A549 treated with DMSO at 1 μM for 4 hours (cell line): ENCODE results near the gene GMPPA. TPM values are rescaled to one million over a fixed set of nuclear protein-coding genes. Genes with fewer than 3 reads are reported as not detected.

ENCODE experiments used
- total RNA-seq: library from RNA; stranded (reverse); fragments of 200-300 nt; extraction: Qiagen RNA extraction; gene quantifications from 5 replicates; pipeline ENCODE4 v1.2.3, GENCODE V29; 2022; ENCODE audit warnings: low read depth

GMPPA gene
- 35.1 to 37.4 TPM (median 37.1 TPM) in 5 replicates for total RNA-seq

DNA sequence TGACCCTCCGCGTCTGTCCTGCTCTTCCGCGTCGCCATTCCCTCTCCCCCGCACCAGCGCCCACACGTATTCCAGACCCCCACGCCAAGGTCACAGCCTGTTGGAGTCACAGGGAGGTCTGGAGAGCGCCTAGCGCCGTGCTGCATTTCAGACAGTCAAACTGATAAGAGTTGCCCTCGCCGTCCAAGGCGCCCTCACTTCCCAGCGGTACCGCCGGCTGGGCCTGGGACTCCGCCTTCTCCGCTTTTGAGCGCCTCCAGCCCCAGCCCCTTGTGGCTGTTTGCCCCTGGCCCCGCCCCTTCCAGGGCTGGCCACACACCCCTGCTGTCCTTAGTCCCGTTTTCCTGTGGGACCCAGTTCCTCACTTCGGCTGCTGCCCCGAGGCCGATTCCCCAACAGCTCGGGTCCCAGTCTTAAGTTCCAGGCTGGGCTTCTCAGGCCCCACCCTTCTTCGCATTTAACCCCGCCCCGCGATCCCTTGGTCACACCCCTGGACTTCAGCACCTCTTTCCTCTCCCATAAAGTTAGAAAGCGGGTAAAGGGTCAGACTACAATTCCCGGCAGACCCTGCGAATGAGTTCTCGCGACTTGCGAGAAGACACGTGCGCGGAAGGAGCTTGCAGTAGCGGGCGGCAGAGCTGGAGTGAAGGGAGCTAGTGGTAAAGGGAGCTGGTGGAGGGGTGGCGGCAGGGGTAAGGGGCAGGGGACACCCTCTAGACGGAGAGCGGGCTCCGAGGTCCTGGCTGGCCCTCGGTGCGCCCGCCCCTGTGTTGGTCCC lies at the start of gene GMPPA:
Gene GMPPA, plus strand, starts transcription at position 612 of the 778 bp plus-strand sequence. CDS start 1,085 bp downstream, outside the sequence.

GRCh38 chr2:219514196-219514761 lies 15.6 kb downstream of the GMPPA start, which contains the start of gene ASIC4:
TSS of gene ASIC4 (plus strand) at chr2:219514482. CDS start at chr2:219514725, 243 bp downstream.

GRCh38 chr2:219543596-219544358 lies 45.1 kb downstream of the GMPPA start, which contains the start of the genes CHPF and TMEM198:
TSS of gene CHPF (minus strand) at chr2:219543809. CDS start at chr2:219543538, 271 bp downstream.
TSS of gene TMEM198 (plus strand) at chr2:219544028. CDS start at chr2:219544728, 700 bp downstream.

Other genes with a start within 250 kb of the GMPPA start
- gene TUBA4B, start 245.6 kb upstream of the GMPPA start, total RNA-seq, result 0.26 to 0.46 TPM (median 0.31 TPM) in 5 replicates
- gene TUBA4A, start 245.0 kb upstream of the GMPPA start, total RNA-seq, result 365 to 546 TPM (median 419 TPM) in 5 replicates
- 46.4 to 58.3 TPM (median 54.4 TPM) in 5 replicates for gene DNAJB2, start 219.5 kb upstream of the GMPPA start, total RNA-seq
- gene PTPRN, start 189.5 kb upstream of the GMPPA start, total RNA-seq, result 1.3 to 2.2 TPM (median 1.9 TPM) in 5 replicates
- not detected in 5 replicates for gene RESP18, start 166.1 kb upstream of the GMPPA start, total RNA-seq
- 61.9 to 65.8 TPM (median 64.1 TPM) in 5 replicates for gene DNPEP, start 111.0 kb upstream of the GMPPA start, total RNA-seq
- 0.08 to 0.09 TPM in 2 of 5 replicates, not detected in the others for gene DES, start 80.5 kb upstream of the GMPPA start, total RNA-seq
- gene SPEG, start 64.0 kb upstream of the GMPPA start, total RNA-seq, result 5.8 to 8.1 TPM (median 6.6 TPM) in 5 replicates
- gene ASIC4, start 15.6 kb downstream of the GMPPA start, total RNA-seq, result 0.02 to 0.09 TPM (median 0.07 TPM) in 4 of 5 replicates, not detected in the other
- 21.7 to 32.2 TPM (median 29.1 TPM) in 5 replicates for gene CHPF, start 44.9 kb downstream of the GMPPA start, total RNA-seq
- gene TMEM198, start 45.1 kb downstream of the GMPPA start, total RNA-seq, result 0.54 to 1.3 TPM (median 0.95 TPM) in 5 replicates
- gene OBSL1, start 72.6 kb downstream of the GMPPA start, total RNA-seq, result 17.7 to 24.2 TPM (median 20.1 TPM) in 5 replicates
- 0.38 to 0.57 TPM (median 0.52 TPM) in 5 replicates for gene INHA, start 73.4 kb downstream of the GMPPA start, total RNA-seq
- gene STK11IP, start 99.0 kb downstream of the GMPPA start, total RNA-seq, result 15.2 to 21.1 TPM (median 19.5 TPM) in 5 replicates
- 2.8 to 3.6 TPM (median 2.8 TPM) in 5 replicates for gene SLC4A3, start 128.7 kb downstream of the GMPPA start, total RNA-seq